GM23248 (cell line): Measurements from ENCODE around the gene GADD45B. TPM values are rescaled to one million over a fixed set of nuclear protein-coding genes. Genes with fewer than 3 reads are reported as not detected.
A peak's percentile ranks its signal among the peaks of the same experiment; 100 is the strongest.

ENCODE experiments used
- DNase-seq: peaks from one replicate; pipeline ENCODE4 v3.0.0-alpha.2; 2015
- H2AFZ ChIP-seq: fragments of 200-600 bp; sonication (generic); 2 replicates; pipeline ENCODE4 v1.6.1; 2016; ENCODE audit warnings: antibody characterized with exemption
- H3F3A ChIP-seq: fragments of 200-600 bp; sonication (generic); 2 replicates; pipeline ENCODE4 v1.6.1; 2016; ENCODE audit warnings: mild to moderate bottlenecking, antibody characterized with exemption, mixed run types; ENCODE audit not compliant: insufficient read depth
- H3K27ac ChIP-seq: fragments of 200-600 bp; sonication (generic); 2 replicates; pipeline ENCODE4 v1.5.1; 2016; ENCODE audit warnings: mild to moderate bottlenecking
- H3K27me3 ChIP-seq: fragments of 200-600 bp; sonication (generic); replicated peaks from 2 replicates; pipeline ENCODE4 v1.6.1; 2016; ENCODE audit warnings: mild to moderate bottlenecking; ENCODE audit not compliant: insufficient read depth
- H3K36me3 ChIP-seq: fragments of 200-600 bp; sonication (generic); 2 replicates; pipeline ENCODE4 v1.6.1; 2016; ENCODE audit warnings: low read depth, mild to moderate bottlenecking
- H3K4me1 ChIP-seq: fragments of 200-600 bp; sonication (generic); 2 replicates; pipeline ENCODE4 v1.6.1; 2016; ENCODE audit warnings: mild to moderate bottlenecking; ENCODE audit not compliant: insufficient read depth
- H3K4me2 ChIP-seq: fragments of 200-600 bp; sonication (generic); one replicate; pipeline ENCODE4 v1.6.1; 2016; ENCODE audit warnings: mild to moderate bottlenecking; ENCODE audit not compliant: unreplicated experiment
- H3K4me3 ChIP-seq: fragments of 200-600 bp; sonication (generic); 2 replicates; pipeline ENCODE4 v1.5.1; 2016; ENCODE audit warnings: mild to moderate bottlenecking
- H3K79me2 ChIP-seq: fragments of 200-600 bp; sonication (generic); 2 replicates; pipeline ENCODE4 v1.6.1; 2016; ENCODE audit warnings: mild to moderate bottlenecking; ENCODE audit not compliant: insufficient read depth
- H3K9ac ChIP-seq: fragments of 200-600 bp; sonication (generic); 2 replicates; pipeline ENCODE4 v1.6.1; 2016; ENCODE audit warnings: mild to moderate bottlenecking
- H3K9me2 ChIP-seq: fragments of 200-600 bp; sonication (generic); 2 replicates; pipeline ENCODE4 v1.6.1; 2016; ENCODE audit warnings: mixed run types, mild to moderate bottlenecking, moderate library complexity; ENCODE audit not compliant: insufficient read depth
- H3K9me3 ChIP-seq: fragments of 200-600 bp; sonication (generic); one replicate; pipeline ENCODE4 v1.6.1; 2017; ENCODE audit warnings: low read depth
- H4K20me1 ChIP-seq: fragments of 200-600 bp; sonication (generic); 2 replicates; pipeline ENCODE4 v1.6.0; 2016; ENCODE audit not compliant: insufficient read depth
- EZH2 ChIP-seq: fragments of 200-600 bp; sonication (generic); IDR thresholded peaks from 2 replicates; pipeline ENCODE4 v1.6.1; 2018; ENCODE audit warnings: antibody characterized with exemption, mild to moderate bottlenecking; ENCODE audit not compliant: insufficient read depth, poor library complexity, severe bottlenecking
- EZH2phosphoT487 ChIP-seq: fragments of 200-600 bp; sonication (generic); IDR thresholded peaks from 2 replicates; pipeline ENCODE4 v1.6.1; 2018; ENCODE audit warnings: antibody characterized with exemption, moderate library complexity, mild to moderate bottlenecking, low read depth; ENCODE audit not compliant: insufficient read depth
- WGBS, 2 experiments: methylation state at CpG; one replicate each; pipeline ENCODE4 v1.1.6; 2015 to 2017; ENCODE audit warnings: low lambda C conversion rate in 2 of 2, low coverage in 1 of 2; ENCODE audit errors: missing lambda C conversion rate in 2 of 2; 5-methylcytosine and 5-hydroxymethylcytosine counted together
- in situ Hi-C: fragments of 300-500 bp; cut with MboI; formaldehyde crosslinking; loops from 2 replicates; pipeline ENCODE4 v1.15.0; 2020
- polyA plus RNA-seq: library from polyadenylated mRNA; unstranded; fragments of >200 nt; fragmentation: Nextera tagmentation; extraction: Ambion mirVana; gene quantifications from 2 replicates; pipeline ENCODE4 v1.2.1, GENCODE V29; 2016
- total RNA-seq: library from RNA; depleted of rRNA; stranded (reverse); fragments of >200 nt; shearing (Covaris generic); gene quantifications from 2 replicates; pipeline ENCODE4 v1.2.3, GENCODE V29; 2014

GADD45B gene
- total and polyA plus RNA-seq, 2 experiments from 2014 or later: 89.7 to 96.1 TPM

- no peaks in the 10 kb centered on the region for H3K9me3 ChIP-seq
- H3K4me2 ChIP-seq: peak overlapping the region; percentile 84
- H3K27me3 ChIP-seq: no peaks in the 10 kb centered on the region
- peaks cover 11% of the 10 kb centered on the region for H3K36me3 ChIP-seq
- peak overlapping the region; percentile 98 for H3K9ac ChIP-seq
- H3K4me1 ChIP-seq: no peaks in the 10 kb centered on the region
- peak overlapping the region; percentile 26; the same call in 1 of the 2 replicates for H2AFZ ChIP-seq
- 1% methylated on average over 41 to 45 of the region's 45 CpGs for WGBS, 2 experiments
- TF ChIP-seq EZH2phosphoT487 (no peak), EZH2 (no peak)
- H3F3A ChIP-seq: peaks cover 27% of the 10 kb centered on the region
- H3K79me2 ChIP-seq: peaks cover 32% of the 10 kb centered on the region
- H3K9me2 ChIP-seq: no peaks in the 10 kb centered on the region
- no peaks in the 10 kb centered on the region for H4K20me1 ChIP-seq
- in situ Hi-C loops: no loop called here
- DNase-seq: peak; percentile 84
- H3K4me3 ChIP-seq: peak overlapping the region; percentile 100
- peak overlapping the region; percentile 93 for H3K27ac ChIP-seq
Observed at GRCh38 chr19:2475018-2475701, 767 bp upstream of the GADD45B start.

GRCh38 chr19:2476451-2477140 is 669 bp downstream of the GADD45B start:
- no peaks in the 10 kb centered on the region for H3K9me2 ChIP-seq
- no peaks in the 10 kb centered on the region for H3K9me3 ChIP-seq
- no peak overlapping the region for H2AFZ ChIP-seq
- DNase-seq: peak; percentile 88
- in situ Hi-C loops: no loop called here
- no peaks in the 10 kb centered on the region for H3K27me3 ChIP-seq
- H3K79me2 ChIP-seq: peaks cover 32% of the 10 kb centered on the region
- H3K9ac ChIP-seq: peak overlapping the region; percentile 98
- TF ChIP-seq EZH2 (no peak), EZH2phosphoT487 (no peak)
- peaks cover 11% of the 10 kb centered on the region for H3K36me3 ChIP-seq
- H3K4me1 ChIP-seq: no peaks in the 10 kb centered on the region
- 1% methylated on average over 33 of the region's 42 CpGs for WGBS, 2 experiments
- peak overlapping the region; percentile 93 for H3K27ac ChIP-seq
- H3F3A ChIP-seq: peaks cover 32% of the 10 kb centered on the region
- no peaks in the 10 kb centered on the region for H4K20me1 ChIP-seq
- H3K4me3 ChIP-seq: peak overlapping the region; percentile 100
- H3K4me2 ChIP-seq: peak overlapping the region; percentile 94

GRCh38 chr19:2477141-2477710 is 1.3 kb downstream of the GADD45B start:
- in situ Hi-C loops: no loop called here
- Histone ChIP-seq H3K27ac (peak overlapping the region; percentile 93), H3K9me3 (no peaks in the 10 kb centered on the region), H3F3A (peaks cover 32% of the 10 kb centered on the region), H3K36me3 (peaks cover 11% of the 10 kb centered on the region), H3K9me2 (no peaks in the 10 kb centered on the region), H3K27me3 (no peaks in the 10 kb centered on the region), H3K79me2 (peaks cover 32% of the 10 kb centered on the region), H3K9ac (peak overlapping the region; percentile 98), H2AFZ (no peak overlapping the region), H3K4me1 (no peaks in the 10 kb centered on the region), H4K20me1 (no peaks in the 10 kb centered on the region), H3K4me3 (peak overlapping the region; percentile 100), H3K4me2 (peak overlapping the region; percentile 94)
- no peak for TF ChIP-seq EZH2
- TF ChIP-seq EZH2phosphoT487: no peak
- WGBS, 2 experiments: 0% methylated on average over 22 to 26 of the region's 27 CpGs
- DNase-seq: peak; percentile 63

GRCh38 chr19:2477732-2478191 is 1.8 kb downstream of the GADD45B start:
- Histone ChIP-seq H3K79me2 (peaks cover 32% of the 10 kb centered on the region), H3K27ac (peak overlapping the region; percentile 93), H3K9me3 (no peaks in the 10 kb centered on the region), H3K9ac (peak overlapping the region; percentile 98), H3K36me3 (peaks cover 11% of the 10 kb centered on the region), H4K20me1 (no peaks in the 10 kb centered on the region), H3F3A (peaks cover 32% of the 10 kb centered on the region), H2AFZ (no peak overlapping the region), H3K4me2 (peak overlapping the region; percentile 94), H3K4me1 (no peaks in the 10 kb centered on the region), H3K9me2 (no peaks in the 10 kb centered on the region), H3K27me3 (no peaks in the 10 kb centered on the region), H3K4me3 (peak overlapping the region; percentile 100)
- 1 to 2% methylated on average over 21 of the region's 21 CpGs for WGBS, 2 experiments
- TF ChIP-seq EZH2phosphoT487 (no peak), EZH2 (no peak)
- DNase-seq: peak; percentile 64
- in situ Hi-C loops: no loop called here
